CD14-positive monocyte (primary cell): ENCODE data around the gene ZNF263. TPM values are rescaled to one million over a fixed set of nuclear protein-coding genes. Genes with fewer than 3 reads are reported as not detected.

ENCODE experiments used
- DNase-seq, 3 donors: peaks; one replicate each; pipeline ENCODE4 v3.0.0-alpha.2; 2011 to 2022
- H2AFZ ChIP-seq: 2 replicates; pipeline ENCODE4 v1.6.0; 2012; ENCODE audit warnings: mild to moderate bottlenecking, low read depth, low read length, inconsistent platforms; ENCODE audit not compliant: insufficient read depth, poor library complexity, severe bottlenecking
- H3K27ac ChIP-seq, 2 donors: 1 replicate in 1 of 2; 2 replicates in 1 of 2; pipeline ENCODE4 v1.5.1; 2012 to 2013; ENCODE audit warnings: low read length in 2 of 2, control low read depth in 1 of 2, inconsistent platforms in 1 of 2, low read depth in 1 of 2, mild to moderate bottlenecking in 1 of 2
- H3K27me3 ChIP-seq, 2 donors: one replicate each; pipeline versions ENCODE4 v1.6.0 to v1.6.1; 2011 to 2013; ENCODE audit warnings: low read length in 2 of 2; ENCODE audit not compliant: control insufficient read depth in 2 of 2, insufficient read depth in 2 of 2
- H3K36me3 ChIP-seq, 2 donors: replicated peaks in 1 of 2; 1 replicate in 1 of 2; 2 replicates in 1 of 2; pipeline versions ENCODE4 v1.5.1 to v1.6.1; 2012 to 2013; ENCODE audit warnings: low read length in 2 of 2, control low read depth in 1 of 2, inconsistent platforms in 1 of 2, mild to moderate bottlenecking in 1 of 2; ENCODE audit not compliant: insufficient read depth in 2 of 2, control insufficient read depth in 1 of 2
- H3K4me1 ChIP-seq, 2 donors: 1 replicate in 1 of 2; 2 replicates in 1 of 2; pipeline versions ENCODE4 v1.5.1 to v1.6.1; 2012 to 2013; ENCODE audit warnings: low read length in 2 of 2, control low read depth in 1 of 2, inconsistent platforms in 1 of 2, mild to moderate bottlenecking in 1 of 2, moderate library complexity in 1 of 2; ENCODE audit not compliant: insufficient read depth in 2 of 2, control insufficient read depth in 1 of 2
- H3K4me2 ChIP-seq: replicated peaks from 2 replicates; pipeline ENCODE3; 2012; ENCODE audit warnings: low read length, moderate library complexity, mild to moderate bottlenecking; ENCODE audit not compliant: poor library complexity, severe bottlenecking; ENCODE audit errors: extremely low read depth
- H3K4me3 ChIP-seq, 3 experiments: fragments of 200-600 bp in 1 of 3; sonication (generic) in 1 of 3; replicated peaks in 1 of 3; 1 replicate in 2 of 3; 2 replicates in 1 of 3; pipeline ENCODE4 v1.5.1; 2011 to 2013; ENCODE audit warnings: low read length in 3 of 3, mild to moderate bottlenecking in 3 of 3, control low read depth in 2 of 3, low read depth in 2 of 3, inconsistent platforms in 1 of 3, moderate library complexity in 1 of 3
- H3K79me2 ChIP-seq: 2 replicates; pipeline ENCODE4 v1.6.0; 2012; ENCODE audit warnings: mild to moderate bottlenecking, control low read depth, inconsistent platforms, low read length, moderate library complexity; ENCODE audit not compliant: insufficient read depth
- H3K9ac ChIP-seq: 2 replicates; pipeline ENCODE4 v1.6.0; 2017; ENCODE audit warnings: low read length, mild to moderate bottlenecking; ENCODE audit not compliant: insufficient read depth, poor library complexity, severe bottlenecking
- H3K9me3 ChIP-seq, 2 donors: replicated peaks in 1 of 2; 1 replicate in 1 of 2; 2 replicates in 1 of 2; pipeline versions ENCODE4 v1.5.1 to v1.6.1; 2012 to 2013; ENCODE audit warnings: low read length in 2 of 2, control low read depth in 1 of 2; ENCODE audit not compliant: control insufficient read depth in 1 of 2, insufficient read depth in 1 of 2
- H4K20me1 ChIP-seq: 2 replicates; pipeline ENCODE4 v1.6.0; 2012; ENCODE audit warnings: mild to moderate bottlenecking, low read length, control low read depth, moderate library complexity; ENCODE audit not compliant: insufficient read depth
- H3K27ac Mint-ChIP-seq, 7 donors: one replicate each; pipeline ENCODE4 v1.8.0; 2020; ENCODE audit warnings: mild to moderate bottlenecking in 7 of 7, mixed read lengths in 7 of 7, moderate library complexity in 6 of 7, inconsistent platforms in 2 of 7
- H3K27me3 Mint-ChIP-seq, 3 donors: one replicate each; pipeline ENCODE4 v1.8.0; 2021 to 2022; ENCODE audit warnings: low read depth in 3 of 3, mild to moderate bottlenecking in 3 of 3, mixed read lengths in 3 of 3, moderate library complexity in 3 of 3, inconsistent platforms in 1 of 3
- H3K36me3 Mint-ChIP-seq, 2 donors: one replicate each; pipeline ENCODE4 v1.8.0; 2020; ENCODE audit warnings: mixed read lengths in 2 of 2, inconsistent platforms in 1 of 2, mild to moderate bottlenecking in 1 of 2
- H3K4me1 Mint-ChIP-seq: one replicate; pipeline ENCODE4 v1.8.0; 2020; ENCODE audit warnings: mild to moderate bottlenecking, mixed read lengths
- H3K4me3 Mint-ChIP-seq, 2 donors: one replicate each; pipeline ENCODE4 v1.8.0; 2020; ENCODE audit warnings: mild to moderate bottlenecking in 2 of 2, mixed read lengths in 2 of 2, moderate library complexity in 1 of 2
- H3K9me3 Mint-ChIP-seq, 7 donors: one replicate each; pipeline ENCODE4 v1.8.0; 2020 to 2022; ENCODE audit warnings: mixed read lengths in 7 of 7, mild to moderate bottlenecking in 6 of 7, moderate library complexity in 6 of 7, inconsistent platforms in 2 of 7
- CTCF ChIP-seq: fragments of 200-600 bp; IDR thresholded peaks from one replicate; pipeline ENCODE4 v1.8.0; 2022; ENCODE audit warnings: antibody characterized with exemption, mild to moderate bottlenecking
- WGBS: methylation state at CpG from one replicate; pipeline ENCODE4 v1.1.5; 2013; ENCODE audit warnings: missing lambda C conversion rate; ENCODE audit not compliant: insufficient coverage; 5-methylcytosine and 5-hydroxymethylcytosine counted together
- intact Hi-C, 2 donors: fragments of 100-400 bp; cut with micrococcal nuclease; formaldehyde crosslinking; loops; one replicate each; pipeline versions ENCODE4 v1.15.0 to v1.15.1; 2023
- polyA plus RNA-seq, 3 donors: library from polyadenylated mRNA; depleted of rRNA in 1 of 3; unstranded in 2 of 3; stranded (reverse) in 1 of 3; fragments of 300-500 nt in 2 of 3; fragments of >200 nt in 1 of 3; fragmentation: Illumina TruSeq in 2 of 3; gene quantifications; 1 replicate in 2 of 3; 2 replicates in 1 of 3; pipeline ENCODE4 v1.2.3, GENCODE V29; 2012 to 2021

ZNF263 gene
- polyA plus RNA-seq, 3 donors, result 11.5 to 21.5 (median 13.1) TPM

GRCh38 chr16:3259836-3260235, 23.5 kb upstream of the ZNF263 start:
- peak overlapping the region; percentile 88 for H3K4me2 ChIP-seq
- no peak for TF ChIP-seq CTCF
- no peaks in the 10 kb centered on the region for H3K27me3 ChIP-seq
- intact Hi-C loops, result loop anchor here (2.0 to 5.0 kb wide), 2 partner anchors 25 to 197 kb away; partner anchors contain the start of gene ZNF200 (in 1 of the 2)
- H3K9me3 Mint-ChIP-seq, result peaks cover 2 to 14% (median 4%) of the 10 kb centered on the region in 7 donors
- H3K4me3 Mint-ChIP-seq, result peak overlapping the region; percentile 39 to 79
- peaks cover 77 to 88% of the 10 kb centered on the region in 2 donors for H3K4me1 ChIP-seq
- peaks cover 1 to 16% of the 10 kb centered on the region in 2 donors for H3K36me3 Mint-ChIP-seq
- peaks cover 0 to 3% of the 10 kb centered on the region in 2 donors for H3K36me3 ChIP-seq
- H3K9me3 ChIP-seq, result peaks cover 0 to 4% of the 10 kb centered on the region in 2 donors
- peak overlapping the region; percentile 90 to 98 for H3K27ac ChIP-seq
- H3K4me1 Mint-ChIP-seq, result peaks cover 92% of the 10 kb centered on the region
- no peak overlapping the region for H2AFZ ChIP-seq
- H3K27ac Mint-ChIP-seq, result peak overlapping the region; percentile 95 to 99 (median 98)
- H4K20me1 ChIP-seq, result peaks cover 17% of the 10 kb centered on the region
- peak; percentile 59 to 77 (median 73) for DNase-seq
- H3K79me2 ChIP-seq, result peaks cover 40% of the 10 kb centered on the region
- peaks cover 0 to 3% (median 0%) of the 10 kb centered on the region in 3 donors for H3K27me3 Mint-ChIP-seq
- H3K9ac ChIP-seq, result peak overlapping the region; percentile 52
- H3K4me3 ChIP-seq, result peak overlapping the region in 1 of 3 experiments; percentile 98
- 83% methylated on average over 2 of the region's 8 CpGs for WGBS

GRCh38 chr16:3262517-3262916, 20.8 kb upstream of the ZNF263 start:
- H3K79me2 ChIP-seq, result peaks cover 40% of the 10 kb centered on the region
- peak overlapping the region in 1 of 2 donors; percentile 39 for H3K4me3 Mint-ChIP-seq
- DNase-seq, result no peak
- peaks cover 73 to 82% of the 10 kb centered on the region in 2 donors for H3K4me1 ChIP-seq
- no peak for TF ChIP-seq CTCF
- peaks cover 6 to 16% of the 10 kb centered on the region in 2 donors for H3K9me3 ChIP-seq
- H3K4me3 ChIP-seq, result peak overlapping the region in 1 of 3 experiments; percentile 81
- H3K9me3 Mint-ChIP-seq, result peaks cover 2 to 35% (median 12%) of the 10 kb centered on the region in 7 donors
- H4K20me1 ChIP-seq, result peaks cover 24% of the 10 kb centered on the region
- H3K36me3 Mint-ChIP-seq, result peaks cover 12 to 23% of the 10 kb centered on the region in 2 donors
- H3K27me3 ChIP-seq, result no peaks in the 10 kb centered on the region
- 100% methylated on average over 2 of the region's 4 CpGs for WGBS
- H3K27ac ChIP-seq, result peak overlapping the region; percentile 99 to 100
- H3K27ac Mint-ChIP-seq, result peak overlapping the region; percentile 96 to 100 (median 98)
- no peak overlapping the region for H3K9ac ChIP-seq
- H3K4me2 ChIP-seq, result no peak overlapping the region
- no peak overlapping the region for H2AFZ ChIP-seq
- H3K4me1 Mint-ChIP-seq, result peaks cover 83% of the 10 kb centered on the region
- peaks cover 10 to 14% of the 10 kb centered on the region in 2 donors for H3K36me3 ChIP-seq
- intact Hi-C loops, result loop anchor here in 1 of 2 donors (5.0 kb wide), 1 partner anchor 195 kb away; no protein-coding TSS in a partner anchor
- H3K27me3 Mint-ChIP-seq, result peaks cover 0 to 6% (median 0%) of the 10 kb centered on the region in 3 donors
